IPS DF 4.7 (cell line): ENCODE results near the gene INO80E.

Experiments
- DNase-seq: peaks from one replicate; pipeline ENCODE4 v3.0.0-alpha.2; 2013; ENCODE audit warnings: low spot score; ENCODE audit errors: extremely low read depth

The INO80E gene

DNA sequence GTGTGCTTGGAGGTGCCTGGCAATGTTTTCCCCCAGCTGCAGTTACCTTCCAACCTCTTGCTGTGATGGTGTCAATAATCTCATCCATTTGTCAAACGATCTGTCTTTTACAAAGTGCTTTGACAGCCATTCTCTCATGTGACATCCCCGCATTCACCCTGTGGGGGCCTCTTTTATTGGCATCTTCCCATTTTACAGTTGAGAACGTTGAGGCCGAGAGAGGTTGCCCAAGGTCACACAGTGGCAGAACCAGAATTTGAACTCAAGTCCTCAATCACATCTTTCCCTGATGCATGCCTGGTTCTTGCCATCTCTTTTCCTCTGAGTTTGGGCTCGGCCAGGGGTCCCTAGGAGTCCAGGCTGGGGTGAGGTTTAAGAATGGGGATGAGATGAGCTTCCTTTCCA is 20.9 kb upstream of the INO80E start:
- DNase-seq, result no peak

DNA sequence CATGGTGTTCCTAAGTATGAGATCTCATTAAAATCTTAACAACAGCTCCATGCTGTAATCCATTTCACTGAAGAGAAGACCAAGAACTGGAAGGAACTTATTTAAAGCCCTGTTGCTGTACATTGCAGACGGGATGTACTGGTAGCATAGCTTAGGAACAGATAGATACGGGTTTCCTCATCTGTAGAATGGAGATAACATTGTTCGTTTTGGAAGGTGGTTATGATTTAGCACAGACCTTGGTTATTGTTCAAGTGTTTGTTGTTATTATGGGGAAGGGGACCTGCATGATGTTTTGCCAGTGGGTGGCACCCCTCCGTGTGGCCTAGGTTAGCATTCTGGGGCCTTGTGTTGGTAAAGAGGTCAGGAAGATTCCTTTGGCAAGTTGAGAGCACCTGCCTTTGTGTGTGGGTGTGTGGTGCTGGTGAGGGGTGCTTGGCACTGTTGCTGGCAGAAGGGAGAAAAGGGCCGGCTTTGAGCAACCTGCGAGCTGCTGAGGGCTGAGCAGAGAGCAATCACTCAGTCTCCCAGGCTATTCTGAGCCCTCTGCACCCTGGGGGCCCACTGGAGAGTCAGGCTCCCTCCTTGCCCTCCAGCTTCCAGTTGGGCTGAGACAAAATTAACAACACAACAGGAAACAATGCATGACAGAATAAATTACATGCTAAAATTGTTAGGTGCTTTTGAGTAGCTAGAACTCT is 20.1 kb upstream of the INO80E start:
- DNase-seq, result no peak

DNA sequence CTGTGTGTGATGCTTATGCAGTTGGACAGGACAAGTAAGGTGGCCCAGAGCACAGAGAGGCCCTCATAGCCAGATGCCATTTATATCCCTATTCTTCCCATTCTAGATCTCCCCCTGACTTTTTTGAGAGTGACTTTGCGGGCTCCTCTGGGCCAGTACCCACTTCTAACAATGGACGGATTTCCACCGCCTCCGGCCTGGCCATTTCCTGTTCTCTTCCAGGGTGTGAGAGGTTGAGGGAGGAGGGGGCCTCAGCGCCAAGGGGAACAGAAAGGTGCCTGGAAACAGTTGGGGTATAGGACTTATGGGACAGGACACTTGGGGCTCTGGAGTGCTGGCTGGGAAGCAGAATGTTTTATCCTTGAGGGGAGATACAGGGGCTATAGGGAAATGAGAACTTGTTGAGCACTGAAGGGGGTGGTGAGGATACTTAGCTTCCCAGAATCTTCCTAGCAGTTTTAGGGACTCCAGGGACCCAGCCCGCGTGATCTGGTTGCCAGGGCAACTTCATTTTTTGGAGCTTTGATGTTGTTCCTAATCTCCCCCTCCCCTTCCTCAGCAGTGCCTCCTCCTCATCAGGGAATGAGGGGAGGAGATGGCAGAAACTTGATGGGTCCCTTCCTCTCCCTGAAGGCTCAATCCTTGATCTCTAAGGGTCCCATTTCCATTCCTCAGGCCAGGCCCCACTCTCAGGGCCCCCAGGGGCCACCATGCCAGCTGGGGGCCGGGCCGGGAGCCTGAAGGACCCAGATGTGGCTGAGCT is 18.8 kb upstream of the INO80E start:
- DNase-seq, result no peak

DNA sequence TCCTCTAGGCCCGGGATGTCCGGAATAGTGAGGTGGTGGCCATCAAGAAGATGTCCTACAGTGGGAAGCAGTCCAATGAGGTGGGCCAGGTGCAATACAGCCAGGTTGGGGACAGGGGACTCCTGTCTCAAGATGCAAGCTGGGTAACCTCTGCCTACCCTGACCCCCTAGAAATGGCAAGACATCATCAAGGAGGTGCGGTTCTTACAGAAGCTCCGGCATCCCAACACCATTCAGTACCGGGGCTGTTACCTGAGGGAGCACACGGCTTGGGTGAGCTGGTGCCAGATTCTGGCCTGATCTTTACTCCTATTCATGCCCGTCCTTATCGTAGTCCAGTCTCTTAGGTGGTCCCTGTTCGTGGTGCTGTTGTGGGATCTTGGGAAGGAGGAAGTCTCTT is 18.0 kb upstream of the INO80E start:
- DNase-seq, result no peak

DNA sequence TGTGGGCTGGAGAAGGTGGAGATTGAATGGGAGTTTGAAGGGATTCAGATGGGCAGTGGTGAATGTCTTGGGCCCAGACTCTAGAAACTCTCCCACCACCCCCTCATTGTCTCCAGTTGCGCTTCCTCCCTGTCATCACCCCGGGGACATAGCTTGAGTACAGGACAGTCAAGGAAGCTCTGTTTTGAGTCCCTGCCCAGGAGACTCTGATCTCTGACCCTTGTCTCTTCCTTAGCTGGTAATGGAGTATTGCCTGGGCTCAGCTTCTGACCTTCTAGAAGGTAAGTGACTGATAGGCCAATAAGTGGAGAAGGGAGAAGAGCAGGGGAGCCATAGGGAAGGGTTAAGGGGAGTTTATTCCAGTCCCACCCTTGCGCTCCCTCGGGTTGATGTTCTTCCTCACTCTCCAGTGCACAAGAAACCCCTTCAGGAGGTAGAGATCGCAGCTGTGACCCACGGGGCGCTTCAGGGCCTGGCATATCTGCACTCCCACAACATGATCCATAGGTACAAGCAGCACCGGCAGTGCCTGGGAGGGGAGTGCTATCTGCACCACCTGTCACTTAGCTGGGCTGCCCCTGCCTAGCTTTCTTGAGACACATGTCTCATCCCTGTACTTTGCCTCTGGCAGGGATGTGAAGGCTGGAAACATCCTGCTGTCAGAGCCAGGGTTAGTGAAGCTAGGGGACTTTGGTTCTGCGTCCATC is 17.3 kb upstream of the INO80E start:
- DNase-seq, result no peak

DNA sequence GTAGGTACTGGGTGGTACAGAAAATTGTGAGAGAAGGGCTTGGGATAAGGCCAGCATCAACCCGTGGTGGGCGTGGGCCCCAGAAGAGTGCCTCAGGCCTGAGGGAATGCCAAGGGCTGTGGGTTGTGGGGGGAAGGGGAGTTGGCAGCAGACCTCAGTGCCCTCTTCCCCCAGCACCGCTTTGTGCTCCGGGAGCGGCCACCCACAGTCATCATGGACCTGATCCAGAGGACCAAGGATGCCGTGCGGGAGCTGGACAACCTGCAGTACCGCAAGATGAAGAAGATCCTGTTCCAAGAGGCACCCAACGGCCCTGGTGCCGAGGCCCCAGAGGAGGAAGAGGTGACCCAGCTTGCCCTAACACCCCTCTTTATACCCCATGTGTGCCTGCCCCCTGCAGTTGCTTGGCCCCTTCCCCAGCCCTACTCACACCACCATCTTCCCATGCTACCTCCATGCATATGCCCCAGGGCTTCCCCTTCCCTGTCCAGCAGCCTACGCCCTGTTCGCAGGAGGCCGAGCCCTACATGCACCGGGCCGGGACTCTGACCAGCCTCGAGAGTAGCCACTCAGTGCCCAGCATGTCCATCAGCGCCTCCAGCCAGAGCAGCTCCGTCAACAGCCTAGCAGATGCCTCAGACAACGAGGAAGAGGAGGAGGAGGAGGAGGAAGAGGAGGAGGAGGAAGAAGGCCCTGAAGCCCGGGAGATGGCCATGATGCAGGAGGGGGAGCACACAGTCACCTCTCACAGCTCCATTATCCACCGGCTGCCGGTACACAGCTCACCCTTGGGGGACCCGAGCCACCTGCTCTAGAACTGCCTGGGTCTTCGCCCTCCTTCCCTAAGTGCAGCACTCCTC is 13.3 kb upstream of the INO80E start:
- DNase-seq, result no peak

DNA sequence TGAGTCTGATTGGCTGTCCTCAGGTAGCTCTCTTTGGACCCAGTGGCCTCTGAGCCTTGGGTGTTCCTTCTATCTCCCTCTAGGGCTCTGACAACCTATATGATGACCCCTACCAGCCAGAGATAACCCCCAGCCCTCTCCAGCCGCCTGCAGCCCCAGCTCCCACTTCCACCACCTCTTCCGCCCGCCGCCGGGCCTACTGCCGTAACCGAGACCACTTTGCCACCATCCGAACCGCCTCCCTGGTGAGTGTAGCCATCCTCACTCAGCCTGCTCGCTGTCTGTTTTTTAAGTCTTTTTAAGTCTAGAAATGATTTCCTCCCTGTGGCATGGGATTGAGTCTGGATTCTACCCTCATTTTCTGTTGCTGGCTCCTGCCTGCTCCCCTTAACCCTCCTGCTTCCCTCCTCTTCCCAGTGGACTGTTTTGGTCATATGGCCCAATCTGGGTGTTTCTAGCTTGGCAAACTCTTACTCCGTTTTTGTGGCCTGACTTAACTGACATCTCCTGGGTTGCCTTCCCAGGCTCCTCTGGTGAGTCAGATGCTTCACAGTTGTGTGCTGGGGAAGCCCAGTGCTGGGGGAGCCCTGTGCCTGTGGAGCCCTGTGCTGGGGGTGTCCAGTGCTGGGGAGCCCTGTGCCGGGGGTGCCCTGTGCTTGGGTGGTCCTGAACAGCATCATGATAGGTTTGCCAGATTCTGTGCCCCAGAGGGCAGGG is 12.5 kb upstream of the INO80E start:
- no peak for DNase-seq

DNA sequence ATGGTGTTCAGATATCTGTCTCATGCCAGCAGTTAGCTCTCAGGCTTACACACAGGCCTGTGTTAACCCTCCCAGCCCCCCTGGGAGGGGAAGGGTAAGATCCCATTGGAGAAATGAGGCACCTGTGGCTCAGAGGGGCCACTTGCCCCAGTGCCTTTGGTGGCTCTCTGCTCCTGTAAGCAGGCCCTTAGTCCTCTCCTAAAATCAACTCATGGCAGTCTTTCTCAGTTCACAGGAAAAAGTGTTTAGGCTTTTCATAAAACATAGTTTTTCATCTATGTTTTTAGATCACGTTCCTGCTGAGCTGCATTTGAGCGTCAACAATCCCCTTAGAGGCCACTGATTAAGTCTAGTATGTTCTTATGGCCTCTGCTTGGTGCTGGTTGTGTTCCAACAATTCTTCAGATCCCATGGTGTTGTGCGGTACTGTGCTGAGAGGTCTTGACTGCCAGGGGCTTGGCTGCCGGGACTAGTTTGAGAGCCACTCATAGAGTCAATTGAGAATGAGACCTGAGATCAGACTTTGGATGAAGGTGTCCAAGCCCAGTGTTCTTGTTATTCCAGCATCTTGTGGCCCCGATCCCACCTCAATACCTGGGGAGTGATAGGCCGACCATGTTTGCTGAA is 11.8 kb upstream of the INO80E start:
- no peak for DNase-seq

DNA sequence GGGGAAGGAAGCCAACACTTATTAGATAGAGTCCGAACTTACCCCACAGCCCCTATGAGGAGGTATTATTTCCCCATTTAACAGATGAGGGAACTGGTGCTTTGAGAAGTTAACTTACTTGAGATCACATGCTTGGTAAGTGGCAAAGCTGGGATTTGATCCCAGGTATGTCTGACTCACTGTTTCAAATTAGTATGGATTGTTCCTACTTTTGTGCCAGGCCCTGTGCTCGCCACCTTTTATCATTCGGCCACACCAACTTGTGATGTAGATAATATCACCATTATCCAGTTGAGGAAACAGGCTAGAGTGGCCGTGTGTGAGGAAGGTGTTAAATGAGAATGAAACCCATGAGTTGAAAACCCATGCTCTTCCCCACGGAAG is 11.3 kb upstream of the INO80E start:
- no peak for DNase-seq

DNA sequence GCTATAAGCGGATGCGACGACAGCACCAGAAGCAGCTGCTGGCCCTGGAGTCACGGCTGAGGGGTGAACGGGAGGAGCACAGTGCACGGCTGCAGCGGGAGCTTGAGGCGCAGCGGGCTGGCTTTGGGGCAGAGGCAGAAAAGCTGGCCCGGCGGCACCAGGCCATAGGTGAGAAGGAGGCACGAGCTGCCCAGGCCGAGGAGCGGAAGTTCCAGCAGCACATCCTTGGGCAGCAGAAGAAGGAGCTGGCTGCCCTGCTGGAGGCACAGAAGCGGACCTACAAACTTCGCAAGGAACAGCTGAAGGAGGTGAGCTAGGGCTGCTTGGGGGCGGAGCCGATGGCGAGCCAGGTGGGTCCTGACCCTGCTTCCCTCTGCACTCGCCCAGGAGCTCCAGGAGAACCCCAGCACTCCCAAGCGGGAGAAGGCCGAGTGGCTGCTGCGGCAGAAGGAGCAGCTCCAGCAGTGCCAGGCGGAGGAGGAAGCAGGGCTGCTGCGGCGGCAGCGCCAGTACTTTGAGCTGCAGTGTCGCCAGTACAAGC is 10.7 kb upstream of the INO80E start:
- no peak for DNase-seq

DNA sequence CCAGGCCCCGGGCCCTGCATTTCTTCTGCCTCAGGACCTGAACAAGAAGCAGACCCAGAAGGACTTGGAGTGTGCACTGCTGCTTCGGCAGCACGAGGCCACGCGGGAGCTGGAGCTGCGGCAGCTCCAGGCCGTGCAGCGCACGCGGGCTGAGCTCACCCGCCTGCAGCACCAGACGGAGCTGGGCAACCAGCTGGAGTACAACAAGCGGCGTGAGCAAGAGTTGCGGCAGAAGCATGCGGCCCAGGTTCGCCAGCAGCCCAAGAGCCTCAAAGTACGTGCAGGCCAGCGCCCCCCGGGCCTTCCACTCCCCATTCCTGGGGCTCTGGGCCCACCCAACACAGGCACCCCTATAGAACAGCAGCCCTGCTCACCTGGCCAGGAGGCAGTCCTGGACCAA is 9.8 kb upstream of the INO80E start:
- no peak for DNase-seq

DNA sequence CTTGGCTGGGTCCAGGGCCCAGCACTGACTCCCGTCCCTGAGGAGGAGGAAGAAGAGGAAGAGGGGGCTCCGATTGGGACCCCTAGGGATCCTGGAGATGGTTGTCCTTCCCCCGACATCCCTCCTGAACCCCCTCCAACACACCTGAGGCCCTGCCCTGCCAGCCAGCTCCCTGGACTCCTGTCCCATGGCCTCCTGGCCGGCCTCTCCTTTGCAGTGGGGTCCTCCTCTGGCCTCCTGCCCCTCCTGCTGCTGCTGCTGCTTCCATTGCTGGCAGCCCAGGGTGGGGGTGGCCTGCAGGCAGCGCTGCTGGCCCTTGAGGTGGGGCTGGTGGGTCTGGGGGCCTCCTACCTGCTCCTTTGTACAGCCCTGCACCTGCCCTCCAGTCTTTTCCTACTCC is 9.1 kb upstream of the INO80E start:
- DNase-seq, result no peak

DNA sequence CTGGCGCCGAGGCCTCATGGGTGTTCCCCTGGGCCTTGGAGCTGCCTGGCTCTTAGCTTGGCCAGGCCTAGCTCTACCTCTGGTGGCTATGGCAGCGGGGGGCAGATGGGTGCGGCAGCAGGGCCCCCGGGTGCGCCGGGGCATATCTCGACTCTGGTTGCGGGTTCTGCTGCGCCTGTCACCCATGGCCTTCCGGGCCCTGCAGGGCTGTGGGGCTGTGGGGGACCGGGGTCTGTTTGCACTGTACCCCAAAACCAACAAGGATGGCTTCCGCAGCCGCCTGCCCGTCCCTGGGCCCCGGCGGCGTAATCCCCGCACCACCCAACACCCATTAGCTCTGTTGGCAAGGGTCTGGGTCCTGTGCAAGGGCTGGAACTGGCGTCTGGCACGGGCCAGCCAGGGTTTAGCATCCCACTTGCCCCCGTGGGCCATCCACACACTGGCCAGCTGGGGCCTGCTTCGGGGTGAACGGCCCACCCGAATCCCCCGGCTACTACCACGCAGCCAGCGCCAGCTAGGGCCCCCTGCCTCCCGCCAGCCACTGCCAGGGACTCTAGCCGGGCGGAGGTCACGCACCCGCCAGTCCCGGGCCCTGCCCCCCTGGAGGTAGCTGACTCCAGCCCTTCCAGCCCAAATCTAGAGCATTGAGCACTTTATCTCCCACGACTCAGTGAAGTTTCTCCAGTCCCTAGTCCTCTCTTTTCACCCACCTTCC is 8.5 kb upstream of the INO80E start:
- DNase-seq, result no peak

DNA sequence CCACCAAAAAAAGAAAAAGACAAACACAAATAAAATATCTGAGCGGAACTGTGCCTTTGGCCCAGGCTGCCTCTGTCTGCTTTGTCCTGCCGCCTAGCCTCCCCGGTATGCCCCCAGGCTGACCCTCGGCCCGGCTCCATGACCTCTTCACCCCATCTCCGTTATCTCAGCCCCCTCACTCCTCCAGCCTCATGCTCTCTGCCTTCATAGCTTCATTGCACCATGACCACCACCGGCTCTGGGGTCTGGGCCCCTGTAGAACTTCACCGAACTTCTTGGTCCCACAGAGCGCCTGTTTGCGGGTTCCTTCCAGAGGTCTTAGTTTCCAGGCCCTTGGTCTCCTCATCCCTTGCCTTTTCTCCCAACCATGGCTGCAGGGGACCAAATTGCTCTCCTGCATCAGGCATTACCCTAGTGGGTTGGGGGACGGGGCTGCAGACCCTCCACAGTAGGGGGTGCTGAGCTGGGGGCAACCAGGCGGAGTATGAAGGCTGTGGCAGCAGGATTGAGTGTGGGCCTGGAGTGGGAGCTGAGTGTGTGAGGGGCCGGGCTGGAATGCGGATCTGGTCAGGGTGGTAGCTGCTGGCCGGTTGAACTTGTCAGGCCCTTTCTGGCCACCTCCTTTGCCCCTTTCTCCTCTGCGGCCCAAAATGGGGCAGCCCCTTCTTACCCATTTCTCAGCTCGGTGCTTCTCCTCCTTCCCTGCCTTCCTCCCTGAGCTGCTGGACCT is 7.5 kb upstream of the INO80E start:
- no peak for DNase-seq

DNA sequence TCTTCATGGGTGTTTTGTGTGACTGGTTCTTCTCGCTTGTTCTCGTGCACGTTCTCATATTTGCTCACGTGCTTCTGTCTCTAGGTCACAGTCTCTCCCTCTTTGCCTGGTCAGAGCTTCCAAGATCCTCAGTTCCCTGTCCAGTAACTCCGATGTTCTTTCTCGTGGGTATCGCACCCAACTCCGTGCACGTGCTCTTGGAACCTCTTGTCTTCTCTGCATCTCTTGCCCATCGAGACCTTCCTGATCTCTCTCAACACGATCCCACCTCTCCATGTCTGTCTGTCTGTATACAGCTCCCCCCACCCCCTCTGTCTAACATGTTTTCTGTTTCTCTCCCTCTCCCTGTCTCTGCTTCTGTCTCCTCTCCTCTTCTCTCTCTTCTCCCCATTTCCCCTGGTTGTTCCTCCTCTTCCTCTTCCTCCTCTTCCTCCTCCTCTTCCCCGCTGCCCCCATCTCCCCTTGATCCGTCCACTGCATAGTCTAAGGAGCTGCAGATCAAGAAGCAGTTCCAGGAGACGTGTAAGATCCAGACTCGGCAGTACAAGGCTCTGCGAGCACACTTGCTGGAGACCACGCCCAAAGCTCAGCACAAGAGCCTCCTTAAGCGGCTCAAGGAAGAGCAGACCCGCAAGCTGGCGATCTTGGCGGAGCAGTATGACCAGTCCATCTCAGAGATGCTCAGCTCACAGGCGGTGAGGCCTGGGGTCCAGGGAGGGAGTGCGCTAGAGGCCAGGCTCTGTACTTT is 6.8 kb upstream of the INO80E start:
- no peak for DNase-seq

DNA sequence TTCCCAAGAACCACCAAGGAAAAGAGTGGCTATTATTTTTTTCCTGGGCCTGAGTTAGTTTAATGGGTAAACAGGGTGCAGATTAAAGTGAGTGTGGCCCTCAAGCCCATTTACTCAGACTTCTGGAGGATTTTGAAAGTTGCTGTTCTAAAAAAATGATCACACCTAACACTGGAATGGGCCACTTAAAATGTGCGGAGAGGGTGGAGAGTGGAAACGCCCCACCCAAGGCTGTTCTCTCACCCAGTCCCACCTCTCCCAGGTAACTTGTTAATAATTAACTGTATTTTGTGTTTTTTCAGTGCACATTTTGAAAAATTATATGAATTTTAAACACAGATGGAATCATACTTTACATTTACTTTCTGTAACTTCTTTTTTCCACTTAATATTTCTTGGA is 6.0 kb upstream of the INO80E start:
- no peak for DNase-seq

DNA sequence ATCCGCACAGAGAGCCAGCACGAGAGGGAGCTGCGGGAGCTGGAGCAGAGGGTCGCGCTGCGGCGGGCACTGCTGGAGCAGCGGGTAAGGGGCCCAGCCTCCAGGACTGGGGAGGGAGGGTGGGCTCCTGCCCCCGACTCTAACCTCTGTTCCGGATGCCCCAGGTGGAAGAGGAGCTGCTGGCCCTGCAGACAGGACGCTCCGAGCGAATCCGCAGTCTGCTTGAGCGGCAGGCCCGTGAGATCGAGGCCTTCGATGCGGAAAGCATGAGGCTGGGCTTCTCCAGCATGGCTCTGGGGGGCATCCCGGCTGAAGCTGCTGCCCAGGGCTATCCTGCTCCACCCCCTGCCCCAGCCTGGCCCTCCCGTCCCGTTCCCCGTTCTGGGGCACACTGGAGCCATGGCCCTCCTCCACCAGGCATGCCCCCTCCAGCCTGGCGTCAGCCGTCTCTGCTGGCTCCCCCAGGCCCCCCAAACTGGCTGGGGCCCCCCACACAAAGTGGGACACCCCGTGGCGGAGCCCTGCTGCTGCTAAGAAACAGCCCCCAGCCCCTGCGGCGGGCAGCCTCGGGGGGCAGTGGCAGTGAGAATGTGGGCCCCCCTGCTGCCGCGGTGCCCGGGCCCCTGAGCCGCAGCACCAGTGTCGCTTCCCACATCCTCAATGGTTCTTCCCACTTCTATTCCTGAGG is 5.0 kb upstream of the INO80E start:
- DNase-seq, result no peak

DNA sequence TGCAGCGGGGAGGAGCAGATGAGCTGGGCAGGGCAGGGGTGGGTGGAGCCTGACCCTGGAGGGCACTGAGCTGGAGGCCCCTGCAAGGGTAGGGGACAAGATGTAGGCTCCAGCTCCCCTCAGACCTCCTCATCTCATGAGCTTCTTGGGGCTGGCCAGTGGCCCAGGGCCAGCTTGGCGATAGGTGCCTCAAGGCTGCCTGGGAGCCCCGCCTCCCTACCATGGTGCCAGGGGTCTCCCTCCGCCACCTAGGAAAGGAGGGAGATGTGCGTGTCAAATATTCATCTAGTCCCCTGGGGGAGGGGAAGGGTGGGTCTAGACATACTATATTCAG is 4.5 kb upstream of the INO80E start:
- DNase-seq, result no peak
